IPS-18c (cell line): ENCODE data around the gene USP32.
"Not testable (repeated sequence)": the region's sequence is repeated elsewhere in the genome, so short reads cannot be mapped to it uniquely, and the experiment has no call there.

Experiments
- H3K4me3 ChIP-seq: 2 replicates; pipeline ENCODE4 v1.7.0; 2013; ENCODE audit warnings: low read depth, mild to moderate bottlenecking, low read length, moderate library complexity; ENCODE audit not compliant: insufficient read depth
- H3K9me3 ChIP-seq: one replicate; pipeline ENCODE4 v1.6.1; 2013; ENCODE audit warnings: mild to moderate bottlenecking, low read length, moderate library complexity; ENCODE audit not compliant: control insufficient read depth, insufficient read depth

USP32 gene

DNA sequence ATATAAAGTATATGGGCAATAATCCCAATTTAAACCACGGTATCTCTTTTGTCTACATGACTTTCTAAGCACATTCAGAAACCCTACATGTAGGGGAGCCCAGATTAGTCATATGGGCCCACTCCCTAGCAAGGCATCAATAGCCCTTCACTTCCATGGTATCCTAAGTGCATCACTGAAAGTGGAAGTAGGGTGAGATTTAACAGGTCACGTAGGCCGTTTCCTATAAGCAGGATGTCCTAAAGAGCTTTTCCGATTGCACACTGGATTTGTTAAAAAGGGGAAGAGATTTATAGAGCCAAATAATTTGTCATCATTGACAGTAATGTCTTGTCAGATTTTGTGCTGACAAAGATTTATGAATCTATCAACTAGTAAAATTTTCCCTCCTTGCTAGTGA is 203.2 kb downstream of the USP32 start:
- H3K4me3 ChIP-seq = no peak overlapping the region
- no peaks in the 10 kb centered on the region for H3K9me3 ChIP-seq

GRCh38 chr17:60186846-60187745 is 204.8 kb downstream of the USP32 start:
- not testable (repeated sequence) for H3K9me3 ChIP-seq, H3K4me3 ChIP-seq

DNA sequence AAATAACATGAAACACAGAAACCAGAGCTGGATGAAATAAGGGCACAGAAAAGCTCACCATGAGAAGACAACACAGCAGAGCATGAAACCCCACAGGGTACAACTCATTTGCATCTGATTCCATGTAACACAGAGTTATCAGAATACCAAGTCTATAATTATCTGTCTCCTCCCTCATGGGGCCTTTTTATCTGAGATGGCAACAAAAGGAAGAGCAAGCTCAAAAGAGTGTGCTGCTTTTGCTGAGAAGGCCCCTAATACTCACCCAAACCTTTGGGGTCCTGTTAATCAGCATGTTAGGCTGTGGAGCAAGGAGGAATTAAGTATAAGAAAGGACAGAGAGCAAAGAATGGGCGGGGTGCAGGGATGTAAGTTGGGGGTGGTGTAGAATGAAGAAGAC is 205.6 kb downstream of the USP32 start:
- not testable (repeated sequence) for H3K9me3 ChIP-seq, H3K4me3 ChIP-seq

GRCh38 chr17:60180380-60180779 is 211.6 kb downstream of the USP32 start:
- H3K9me3 ChIP-seq, H3K4me3 ChIP-seq: not testable (repeated sequence)

DNA sequence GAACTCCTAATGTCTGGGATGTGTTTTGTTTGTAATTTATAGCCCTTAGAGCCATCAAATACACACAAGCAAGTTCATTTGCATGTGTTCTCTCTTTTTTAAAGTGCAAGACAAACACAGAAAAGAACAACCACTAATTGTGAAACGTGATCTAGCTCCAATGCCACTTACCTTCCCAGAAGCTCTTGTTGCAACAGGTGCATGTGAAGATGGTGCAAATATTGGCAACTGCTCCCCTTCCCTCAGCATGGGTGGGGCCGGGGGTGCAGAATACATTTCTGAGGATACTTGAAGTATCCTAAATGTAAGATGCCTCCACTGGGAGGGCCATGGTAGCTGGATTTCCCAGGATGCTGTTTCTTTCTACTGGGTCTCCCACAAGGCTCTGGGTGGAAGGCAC is 213.8 kb downstream of the USP32 start:
- not testable (repeated sequence) for H3K9me3 ChIP-seq, H3K4me3 ChIP-seq

GRCh38 chr17:60176763-60177162 is 215.2 kb downstream of the USP32 start:
- not testable (repeated sequence) for H3K9me3 ChIP-seq, H3K4me3 ChIP-seq

- H3K4me3 ChIP-seq, H3K9me3 ChIP-seq: not testable (repeated sequence)
Observed at GRCh38 chr17:60174767-60175166, 217.2 kb downstream of the USP32 start.

- Histone ChIP-seq H3K4me3 (no peak overlapping the region), H3K9me3 (peaks cover 2% of the 10 kb centered on the region)
Observed at GRCh38 chr17:60174035-60174434, 217.9 kb downstream of the USP32 start.

DNA sequence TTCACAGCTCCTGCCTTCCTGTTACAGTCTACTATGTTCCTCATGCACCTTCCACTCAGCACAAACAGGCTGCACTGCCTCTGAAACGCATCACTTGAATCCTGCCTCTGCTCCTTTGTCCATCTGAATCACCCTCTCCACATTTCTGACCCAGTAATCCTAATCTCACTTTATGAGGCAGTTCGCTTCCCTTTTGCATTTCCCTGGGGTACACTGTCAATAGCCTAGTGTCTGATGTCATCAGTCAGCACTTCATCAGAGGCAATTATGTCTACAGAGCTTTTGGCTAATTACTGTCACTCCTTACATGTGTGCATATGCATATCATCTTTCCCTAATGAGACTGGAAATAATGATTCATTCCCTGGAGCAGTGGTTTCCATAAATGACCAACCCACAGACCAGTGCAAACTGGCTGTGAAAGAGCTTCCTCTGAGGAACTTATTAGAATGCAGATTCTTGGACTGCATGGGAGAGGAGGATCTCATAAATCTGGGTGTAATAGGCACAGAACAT is 218.6 kb downstream of the USP32 start:
- Histone ChIP-seq H3K4me3 (no peak overlapping the region), H3K9me3 (peaks cover 2% of the 10 kb centered on the region)

GRCh38 chr17:60171753-60172079 is 220.2 kb downstream of the USP32 start:
- Histone ChIP-seq H3K9me3 (peaks cover 2% of the 10 kb centered on the region), H3K4me3 (no peak overlapping the region)

GRCh38 chr17:60170835-60171752 is 220.8 kb downstream of the USP32 start:
- Histone ChIP-seq H3K9me3 (peaks cover 2% of the 10 kb centered on the region), H3K4me3 (no peak overlapping the region)

DNA sequence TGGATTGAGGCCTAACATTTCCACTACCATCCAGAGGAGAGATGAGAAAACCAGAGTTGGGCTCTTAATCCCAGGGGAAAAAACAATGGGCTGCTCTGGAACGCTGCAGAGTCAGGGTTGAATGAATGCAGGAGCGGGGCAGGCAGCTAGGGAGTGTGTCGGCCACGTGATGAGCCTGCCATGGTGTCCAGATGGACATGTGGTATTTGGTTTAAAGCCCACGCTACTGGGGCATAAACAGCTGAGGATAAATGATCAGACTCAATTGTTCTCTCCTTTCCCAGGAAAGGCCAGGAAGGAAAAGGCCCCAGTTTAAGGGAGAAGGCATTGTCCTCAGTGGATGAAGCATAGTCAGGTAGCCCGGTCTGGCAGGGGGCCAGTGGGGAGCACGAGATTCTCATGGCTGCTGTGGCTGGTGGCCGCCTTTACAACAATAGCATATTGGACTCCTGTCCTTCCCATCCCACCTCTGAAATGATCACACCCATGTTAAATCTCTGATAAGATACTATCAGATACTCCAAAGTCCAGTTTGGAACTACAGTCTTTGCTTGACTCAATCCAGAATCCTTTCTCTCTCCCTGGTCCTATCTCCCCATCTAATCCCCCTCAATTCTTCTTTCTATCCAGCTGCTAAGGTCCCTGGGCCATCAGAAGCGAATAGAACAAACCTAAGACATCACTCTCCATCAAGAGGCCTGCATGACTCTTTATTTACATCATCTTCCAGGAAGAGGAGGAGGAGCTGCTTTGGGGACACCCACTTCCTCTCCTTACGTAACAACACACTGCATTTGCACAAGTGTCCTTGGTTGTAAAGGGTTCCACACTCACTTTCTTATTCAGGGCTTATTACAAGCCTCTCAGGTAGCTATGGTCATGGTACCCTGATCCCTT is 221.8 kb downstream of the USP32 start:
- H3K4me3 ChIP-seq = no peak overlapping the region

GRCh38 chr17:60168654-60169053 is 223.3 kb downstream of the USP32 start:
- H3K9me3 ChIP-seq = peaks cover 2% of the 10 kb centered on the region
- H3K4me3 ChIP-seq = no peak overlapping the region; the same call in 1 of the 2 replicates

More for the DNA sequence above, 221.8 kb downstream of the USP32 start:
- H3K9me3 ChIP-seq = peaks cover 2% of the 10 kb centered on the region

DNA sequence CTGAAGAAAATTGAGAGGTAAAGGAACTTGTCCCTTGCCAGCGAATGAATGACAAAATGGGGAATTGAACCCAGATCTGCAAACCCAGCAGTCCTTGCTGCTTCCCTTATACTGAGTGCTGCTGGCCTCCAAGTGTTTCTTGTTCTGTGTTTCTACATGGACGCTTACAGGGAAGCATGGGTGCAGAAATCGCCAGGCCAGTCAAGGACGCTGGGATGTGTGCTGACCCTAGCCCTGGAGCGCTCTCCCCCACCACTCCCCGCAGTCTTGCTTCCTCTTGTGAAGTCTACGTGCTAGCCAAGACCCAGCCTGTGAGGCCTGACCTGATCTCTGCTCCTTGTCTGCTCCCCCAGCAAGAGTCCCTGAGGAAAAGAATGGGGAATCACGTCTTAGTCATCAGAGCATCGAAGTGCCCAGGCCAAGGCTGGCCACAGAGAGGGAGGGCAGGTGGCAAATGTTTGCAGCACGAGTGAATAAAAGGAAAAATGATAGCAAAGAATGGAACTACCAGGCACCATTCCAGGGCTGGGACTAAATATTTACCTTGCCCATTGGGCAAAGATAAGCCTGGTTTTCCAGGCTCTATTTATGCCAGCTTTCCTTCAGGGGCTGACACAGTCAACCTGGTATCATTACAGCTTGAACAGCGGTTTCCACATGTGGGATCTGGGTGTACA is 224.7 kb downstream of the USP32 start:
- no peak overlapping the region for H3K4me3 ChIP-seq
- H3K9me3 ChIP-seq = peaks cover 2% of the 10 kb centered on the region

DNA sequence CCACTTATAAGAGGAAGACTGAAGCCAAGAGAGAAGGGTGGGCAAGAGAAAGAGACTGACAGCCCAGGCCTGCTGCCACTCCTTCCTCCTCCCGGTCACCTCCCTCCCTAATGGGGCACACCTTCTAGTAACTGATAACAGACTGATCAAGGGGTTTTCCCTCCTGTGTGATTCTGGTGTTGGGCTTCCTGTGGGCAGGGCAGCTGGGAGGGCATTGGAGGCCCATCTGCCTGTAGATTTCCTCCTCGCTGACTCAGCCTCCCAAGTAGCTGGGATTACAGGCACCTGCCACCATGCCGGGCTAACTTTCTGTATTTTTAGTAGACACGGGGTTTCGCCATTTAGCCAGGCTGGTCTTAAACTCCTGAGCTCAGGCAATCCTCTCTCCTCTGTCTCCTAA is 226.0 kb downstream of the USP32 start:
- H3K4me3 ChIP-seq = no peak overlapping the region
- H3K9me3 ChIP-seq = peaks cover 2% of the 10 kb centered on the region

- H3K4me3 ChIP-seq = no peak overlapping the region
- peaks cover 2% of the 10 kb centered on the region for H3K9me3 ChIP-seq
Observed at GRCh38 chr17:60165223-60165622, 226.7 kb downstream of the USP32 start.
